OCI-LY7 (cell line): ENCODE measurements around the gene GPRC5C. TPM values are rescaled to one million over a fixed set of nuclear protein-coding genes. Genes with fewer than 3 reads are reported as not detected.

ENCODE experiments used
- BruUV-seq: library from RNA; stranded (reverse); fragments of 400-500 nt; replicated peaks from 2 replicates; lab custom pipeline; 2021; lab: Mats Ljungman, UMichigan
- CTCF ChIA-PET: fragments of 300-600 bp; sonication (Branson Sonifier 250); formaldehyde crosslinking; loops from one replicate; lab custom pipeline; 2022; ENCODE audit warnings: antibody characterized with exemption; ENCODE audit not compliant: unreplicated experiment; lab: Charles Lee
- POLR2A ChIA-PET: fragments of 300-600 bp; sonication (Branson Sonifier 250); formaldehyde crosslinking; loops from one replicate; lab custom pipeline; 2022; ENCODE audit warnings: antibody characterized with exemption; lab: Charles Lee
- DNase-seq: peaks from one replicate; pipeline ENCODE4 v3.0.0-alpha.2; 2015; ENCODE audit warnings: low spot score
- H2AFZ ChIP-seq: fragments of 200-600 bp; sonication (generic), shearing (Covaris generic); 2 replicates; pipeline ENCODE4 v1.6.1; 2014; ENCODE audit warnings: mild to moderate bottlenecking, antibody characterized with exemption, low read length, moderate library complexity
- H3K27ac ChIP-seq: fragments of 200-600 bp; sonication (generic); 2 replicates; pipeline ENCODE4 v1.5.1; 2014; ENCODE audit warnings: mixed run types, low read depth, mild to moderate bottlenecking, moderate library complexity, low read length, inconsistent platforms; ENCODE audit not compliant: poor library complexity, severe bottlenecking
- H3K36me3 ChIP-seq: fragments of 200-600 bp; sonication (generic); 2 replicates; pipeline ENCODE4 v1.6.1; 2014; ENCODE audit warnings: mild to moderate bottlenecking, antibody characterized with exemption, low read length, moderate library complexity, mixed read lengths; ENCODE audit not compliant: insufficient read depth
- H3K4me1 ChIP-seq: fragments of 200-600 bp; sonication (generic); 2 replicates; pipeline ENCODE4 v1.5.1; 2014; ENCODE audit warnings: mild to moderate bottlenecking, low read length; ENCODE audit not compliant: insufficient read depth, poor library complexity, severe bottlenecking
- H3K4me2 ChIP-seq: fragments of 200-600 bp; sonication (generic); 2 replicates; pipeline ENCODE4 v1.6.1; 2014; ENCODE audit warnings: mild to moderate bottlenecking, low read length
- H3K4me3 ChIP-seq: fragments of 200-600 bp; sonication (generic); 2 replicates; pipeline ENCODE4 v1.5.1; 2014; ENCODE audit warnings: mild to moderate bottlenecking, low read depth, low read length; ENCODE audit not compliant: poor library complexity, severe bottlenecking
- H3K79me2 ChIP-seq: fragments of 200-600 bp; sonication (generic); 2 replicates; pipeline ENCODE4 v1.6.1; 2016; ENCODE audit warnings: low read depth, mild to moderate bottlenecking, low read length, moderate library complexity, mixed read lengths; ENCODE audit not compliant: insufficient read depth
- H3K9me2 ChIP-seq: fragments of 200-600 bp; sonication (generic); 2 replicates; pipeline ENCODE4 v1.6.1; 2016; ENCODE audit warnings: mild to moderate bottlenecking, low read length, mixed read lengths; ENCODE audit not compliant: insufficient read depth
- H3K9me3 ChIP-seq: fragments of 200-600 bp; sonication (generic); 2 replicates; pipeline ENCODE4 v1.6.1; 2014; ENCODE audit warnings: mild to moderate bottlenecking, mixed run types, low read length, mixed read lengths
- H4K20me1 ChIP-seq: fragments of 200-600 bp; sonication (generic); 2 replicates; pipeline ENCODE4 v1.6.1; 2014; ENCODE audit warnings: mild to moderate bottlenecking, antibody characterized with exemption, low read length, moderate library complexity, mixed read lengths; ENCODE audit not compliant: insufficient read depth
- CTCF ChIP-seq: fragments of 200-600 bp; sonication (generic); conservative IDR thresholded peaks from 2 replicates; pipeline ENCODE4 v1.5.1; 2014; ENCODE audit warnings: mild to moderate bottlenecking, antibody characterized with exemption, low read length, moderate library complexity, mixed read lengths
- EZH2phosphoT487 ChIP-seq: fragments of 200-600 bp; sonication (generic); IDR thresholded peaks from 2 replicates; pipeline ENCODE4 v1.6.1; 2018; ENCODE audit warnings: low read depth, borderline replicate concordance, mild to moderate bottlenecking, mixed run types, antibody characterized with exemption, low read length, moderate library complexity, mixed read lengths
- intact Hi-C: fragments of 100-400 bp; cut with micrococcal nuclease; formaldehyde crosslinking; loops from one replicate; pipeline ENCODE4 v1.10.0; 2022; ENCODE audit not compliant: unreplicated experiment
- total RNA-seq, 2 experiments: library from RNA; depleted of rRNA in 1 of 2; stranded (reverse); fragments of >200 nt in 1 of 2; shearing (Covaris generic) in 1 of 2; gene quantifications; 2 replicates each; pipeline ENCODE4 v1.2.3, GENCODE V29; 2014 to 2022

Gene GPRC5C
- total RNA-seq, 2 experiments from 2014 or later, result 1.1 to 19.5 TPM

- Histone ChIP-seq H3K4me2 (peak overlapping the region; percentile 69), H3K4me1 (peaks cover 52% of the 10 kb centered on the region), H3K9me2 (no peaks in the 10 kb centered on the region), H3K79me2 (no peaks in the 10 kb centered on the region), H3K36me3 (no peaks in the 10 kb centered on the region), H3K27ac (peak overlapping the region; percentile 73), H4K20me1 (no peaks in the 10 kb centered on the region), H2AFZ (peak overlapping the region; percentile 65), H3K9me3 (no peaks in the 10 kb centered on the region), H3K4me3 (peak overlapping the region; percentile 64)
- ChIA-PET CTCF (interaction anchor here (0.5 to 0.6 kb wide), 3 partner anchors 21 to 248 kb away, joined by 3 to 12 read pairs (median 5); no protein-coding TSS in a partner anchor), POLR2A (interaction anchor here (0.6 to 2.2 kb wide), 10 partner anchors 9 to 123 kb away, joined by 3 to 7 read pairs (median 4); no protein-coding TSS in a partner anchor)
- DNase-seq, result peak; percentile 93
- BruUV-seq, result no TSS peak
- intact Hi-C loops, result loop anchor here (2.0 to 10.0 kb wide), 2 partner anchors 43 to 239 kb away; partner anchors contain the start of gene TTYH2
- no peak for TF ChIP-seq CTCF
- TF ChIP-seq EZH2phosphoT487, result no peak
Measured at GRCh38 chr17:74453665-74454196, 21.8 kb downstream of the GPRC5C start.

DNA sequence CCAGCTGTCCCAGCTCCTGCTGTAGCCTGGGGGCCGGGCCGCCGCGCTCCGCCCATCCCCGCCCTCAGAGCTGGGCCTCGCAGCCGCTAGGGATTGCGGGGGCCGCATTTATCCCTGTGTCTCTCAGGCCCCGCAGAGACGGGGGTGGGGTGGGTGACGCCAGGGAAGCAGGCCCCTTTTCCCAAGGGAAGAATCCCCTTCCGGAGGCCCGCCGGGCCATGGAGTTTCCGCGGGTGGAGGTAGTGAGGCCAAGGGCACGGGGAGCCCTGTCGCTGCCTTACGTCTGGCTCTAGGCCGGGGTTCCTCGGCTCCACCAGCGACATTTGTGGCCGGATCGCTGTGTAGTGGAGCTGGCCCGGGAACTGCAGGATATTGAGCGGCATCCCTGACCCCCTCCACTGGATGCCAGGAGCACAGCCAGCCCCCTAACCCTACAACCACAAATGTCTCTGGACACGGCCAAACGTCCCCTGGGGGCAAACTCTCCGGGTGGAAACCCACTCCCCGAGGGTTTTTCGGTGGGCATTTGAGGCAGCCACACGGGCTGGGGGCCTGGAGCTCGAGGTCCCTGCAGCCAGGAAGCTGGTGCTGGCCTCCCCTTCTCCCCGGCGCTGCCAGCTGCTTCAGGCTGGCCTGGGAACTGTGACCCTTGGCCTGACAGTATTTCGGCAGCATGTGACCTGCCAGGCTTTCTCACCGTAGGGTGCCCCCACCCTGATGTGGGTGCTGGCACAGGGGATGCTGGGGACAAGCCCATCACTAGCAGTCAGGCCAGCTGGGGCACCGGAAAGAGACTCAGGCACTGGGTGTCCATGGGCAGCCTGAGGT, 22.5 kb downstream of the GPRC5C start:
- intact Hi-C loops, result loop anchor here (2.0 to 10.0 kb wide), 2 partner anchors 44 to 240 kb away; partner anchors contain the start of gene TTYH2
- no peaks in the 10 kb centered on the region for H3K9me2 ChIP-seq
- no peaks in the 10 kb centered on the region for H3K9me3 ChIP-seq
- DNase-seq, result peak; percentile 48
- no TSS peak for BruUV-seq
- H3K4me2 ChIP-seq, result peak overlapping the region; percentile 64
- peak overlapping the region; percentile 35; the same call in 1 of the 2 replicates for H2AFZ ChIP-seq
- no peaks in the 10 kb centered on the region for H3K36me3 ChIP-seq
- peak overlapping the region; percentile 60 for H3K4me3 ChIP-seq
- peaks cover 52% of the 10 kb centered on the region for H3K4me1 ChIP-seq
- CTCF ChIA-PET, result interaction anchor here (0.6 to 1.3 kb wide), 4 partner anchors 75 to 249 kb away, joined by 3 to 7 read pairs (median 4); no protein-coding TSS in a partner anchor
- TF ChIP-seq EZH2phosphoT487 (no peak), CTCF (peak; percentile 29; the same call in 1 of the 2 replicates)
- peak overlapping the region; percentile 73 for H3K27ac ChIP-seq
- no peaks in the 10 kb centered on the region for H4K20me1 ChIP-seq
- H3K79me2 ChIP-seq, result no peaks in the 10 kb centered on the region
- POLR2A ChIA-PET, result interaction anchor here (0.6 to 2.2 kb wide), 15 partner anchors 9 to 123 kb away, joined by 3 to 7 read pairs (median 3); no protein-coding TSS in a partner anchor
